ENCODE results near the gene KCTD6. TPM values are rescaled to one million over a fixed set of nuclear protein-coding genes. Genes with fewer than 3 reads are reported as not detected.

The KCTD6 gene
- polyA plus RNA-seq, 1 donor from 2014 or later, result 64.0 TPM

- H2AFZ ChIP-seq (ENCODE audit: low read depth, low read length), result no peak within 1 kb of the TSS
- no peaks in the 10 kb centered on the region for H3K36me3 ChIP-seq (ENCODE audit: insufficient read depth, low read length)
- no peak within 1 kb of the TSS for H3K27ac ChIP-seq (ENCODE audit: low read length)
- no peaks in the 10 kb centered on the region for H3F3A ChIP-seq (ENCODE audit: insufficient read depth, low read length, poor library complexity, severe bottlenecking)
- no peak within 1 kb of the TSS for H3K9ac ChIP-seq (ENCODE audit: low read length)
- no peaks in the 10 kb centered on the region for H3K9me2 ChIP-seq (ENCODE audit: insufficient read depth, low read length)
- H3K27me3 ChIP-seq (ENCODE audit: insufficient read depth, low read depth, low read length), result no peaks in the 10 kb centered on the region
- H4K20me1 ChIP-seq (ENCODE audit: insufficient read depth), result no peaks in the 10 kb centered on the region
- no peaks in the 10 kb centered on the region for H3K9me3 ChIP-seq (ENCODE audit: low read length)
- TF ChIP-seq POLR2AphosphoS5 (IDR thresholded peaks at IDR 0.05), result no peak
- TF ChIP-seq REST (IDR thresholded peaks at IDR 0.05; ENCODE audit: borderline replicate concordance), result no peak
- no peak for TF ChIP-seq CTCF (IDR thresholded peaks at IDR 0.05; ENCODE audit: poor library complexity, severe bottlenecking)
- TF ChIP-seq MXI1 (conservative IDR thresholded peaks at IDR 0.05; ENCODE audit: poor library complexity, severe bottlenecking), result no peak
- H3K4me3 ChIP-seq (ENCODE audit: low read length), result no peak within 1 kb of the TSS
- H3K4me2 ChIP-seq (ENCODE audit: low read length), result no peak within 1 kb of the TSS
- no peaks in the 10 kb centered on the region for H3K79me2 ChIP-seq (replicated peaks; ENCODE audit: insufficient read depth, low read length)
These were observed 44.9 kb downstream of the KCTD6 start, which contains the start of gene ACOX2 for GRCh38 chr3:58536501-58537411. Gene ACOX2 (minus strand): TSS chr3:58537190. CDS start chr3:58535106, 2,084 bp downstream.

DNA sequence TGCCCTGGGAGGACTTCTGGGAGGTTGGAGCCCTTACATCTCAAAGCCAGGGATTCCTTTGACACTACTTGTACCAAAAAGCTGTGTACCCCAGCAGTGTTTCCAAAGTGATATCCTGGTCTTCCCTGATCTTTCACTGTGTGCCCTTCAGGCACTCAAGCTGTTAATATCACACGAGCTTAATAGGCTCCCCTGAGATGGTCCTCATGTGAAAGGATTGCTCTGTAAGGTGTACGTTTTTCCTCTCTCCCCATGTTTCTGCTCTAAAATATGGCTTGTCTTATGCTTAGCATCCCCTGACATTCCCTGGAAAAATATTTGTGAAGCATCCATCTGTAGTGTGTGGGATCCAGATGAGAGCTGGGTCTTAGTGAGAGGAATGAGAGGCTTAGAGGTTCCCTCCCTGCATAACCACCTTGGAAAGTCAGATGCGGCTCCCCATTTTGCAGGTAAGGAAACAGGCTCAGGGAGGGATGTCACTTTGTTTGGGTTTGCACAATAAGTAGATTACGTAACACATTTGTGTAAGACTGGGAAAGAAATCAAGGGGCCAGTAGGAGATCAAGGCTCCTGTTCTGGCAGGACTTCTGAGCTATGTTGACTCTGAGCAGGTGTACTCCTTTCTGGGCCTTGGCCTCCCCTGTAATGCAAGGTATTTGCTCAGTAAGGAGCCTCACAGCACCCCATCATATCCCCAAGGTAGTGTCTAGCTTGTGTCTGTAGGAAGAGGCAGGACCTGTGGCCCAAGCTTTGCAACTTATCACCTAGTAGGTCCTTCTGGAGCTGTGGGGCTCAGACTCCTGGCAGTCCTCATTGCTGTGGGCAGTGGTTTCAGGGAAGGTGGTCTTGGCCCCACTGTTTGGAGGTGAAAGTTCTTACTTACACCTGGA is 45.8 kb downstream of the KCTD6 start:
- H3K27me3 ChIP-seq (ENCODE audit: insufficient read depth, low read depth, low read length), result no peaks in the 10 kb centered on the region
- no peak overlapping the region for H3K9ac ChIP-seq (ENCODE audit: low read length)
- no peaks in the 10 kb centered on the region for H3K36me3 ChIP-seq (ENCODE audit: insufficient read depth, low read length)
- no peak overlapping the region for H3K4me3 ChIP-seq (ENCODE audit: low read length)
- no peak overlapping the region for H2AFZ ChIP-seq (ENCODE audit: low read depth, low read length)
- no peaks in the 10 kb centered on the region for H3K9me3 ChIP-seq (ENCODE audit: low read length)
- H3K79me2 ChIP-seq (replicated peaks; ENCODE audit: insufficient read depth, low read length), result no peaks in the 10 kb centered on the region
- H3K9me2 ChIP-seq (ENCODE audit: insufficient read depth, low read length), result no peaks in the 10 kb centered on the region
- H4K20me1 ChIP-seq (ENCODE audit: insufficient read depth), result no peaks in the 10 kb centered on the region
- no peaks in the 10 kb centered on the region for H3F3A ChIP-seq (ENCODE audit: insufficient read depth, low read length, poor library complexity, severe bottlenecking)
- TF ChIP-seq MXI1 (conservative IDR thresholded peaks at IDR 0.05; ENCODE audit: poor library complexity, severe bottlenecking), result no peak
- TF ChIP-seq EP300 (conservative IDR thresholded peaks at IDR 0.05; ENCODE audit: poor library complexity, severe bottlenecking), result no peak
- TF ChIP-seq POLR2AphosphoS5 (IDR thresholded peaks at IDR 0.05), result no peak
- TF ChIP-seq TAF1 (IDR thresholded peaks at IDR 0.05; ENCODE audit: low read depth), result no peak
- no peak for TF ChIP-seq SMC3 (conservative IDR thresholded peaks at IDR 0.05; ENCODE audit: poor library complexity)
- H3K4me2 ChIP-seq (ENCODE audit: low read length), result no peak overlapping the region
- no peak overlapping the region for H3K27ac ChIP-seq (ENCODE audit: low read length)

Measured in neural cell (in vitro differentiated cells).